H1 (cell line): ENCODE measurements around the gene MRRF. TPM values are rescaled to one million over a fixed set of nuclear protein-coding genes. Genes with fewer than 3 reads are reported as not detected.

Experiments used
- CTCF ChIA-PET: fragments of 300-600 bp; sonication (Branson Sonifier 250); formaldehyde crosslinking; loops from one replicate; lab custom pipeline; 2021; ENCODE audit not compliant: partially characterized antibody; lab: Charles Lee
- POLR2A ChIA-PET: fragments of 300-600 bp; sonication (Branson Sonifier 250); formaldehyde crosslinking; loops from one replicate; lab custom pipeline; 2021; ENCODE audit warnings: inconsistent platforms; ENCODE audit not compliant: partially characterized antibody; lab: Charles Lee
- DNase-seq, 2 experiments: peaks; one replicate each; pipeline versions ENCODE4 v3.0.0 to v3.0.0-alpha.2; 2010 to 2022; ENCODE audit warnings: low spot score in 2 of 2, low read depth in 1 of 2, mixed read lengths in 1 of 2
- FAIRE-seq: peaks from 2 replicates; lab custom pipeline; 2011; peaks lifted over from hg19 to GRCh38; lab: Jason Lieb, UNC
- H2AFZ ChIP-seq: 2 replicates; pipeline ENCODE4 v1.8.1; 2012; ENCODE audit warnings: low read length, inconsistent platforms
- H2AK5ac ChIP-seq: 2 replicates; pipeline ENCODE4 v1.6.1; 2013; ENCODE audit warnings: low read depth, low read length
- H2BK120ac ChIP-seq: replicated peaks from 2 replicates; pipeline ENCODE3; 2013; ENCODE audit warnings: low read depth, low read length, inconsistent platforms
- H2BK12ac ChIP-seq: 2 replicates; pipeline ENCODE4 v1.6.1; 2013; ENCODE audit warnings: low read depth, low read length
- H2BK15ac ChIP-seq: 2 replicates; pipeline ENCODE4 v1.6.1; 2013; ENCODE audit warnings: low read length
- H2BK20ac ChIP-seq: 2 replicates; pipeline ENCODE4 v1.6.1; 2013; ENCODE audit warnings: low read length
- H2BK5ac ChIP-seq: 2 replicates; pipeline ENCODE4 v1.6.1; 2013; ENCODE audit warnings: low read depth, low read length
- H3K14ac ChIP-seq: 2 replicates; pipeline ENCODE4 v1.6.1; 2013; ENCODE audit warnings: inconsistent platforms; ENCODE audit not compliant: insufficient read length
- H3K18ac ChIP-seq: 2 replicates; pipeline ENCODE4 v1.6.1; 2013; ENCODE audit warnings: low read length; ENCODE audit errors: extremely low read depth
- H3K23ac ChIP-seq: 2 replicates; pipeline ENCODE4 v1.6.1; 2013; ENCODE audit warnings: inconsistent platforms; ENCODE audit not compliant: insufficient read length
- H3K23me2 ChIP-seq: 2 replicates; pipeline ENCODE4 v1.6.1; 2013; ENCODE audit warnings: low read depth, low read length
- H3K27ac ChIP-seq: 2 replicates; pipeline ENCODE4 v1.6.1; 2011; ENCODE audit warnings: low read depth, low read length, inconsistent platforms
- H3K27me3 ChIP-seq, 4 experiments: replicated peaks in 1 of 4; 1 replicate in 1 of 4; 2 replicates in 3 of 4; pipeline versions ENCODE4 v1.6.1 to v1.8.1; 2011 to 2013; ENCODE audit warnings: low read length in 3 of 4, mild to moderate bottlenecking in 3 of 4, inconsistent platforms in 2 of 4, mixed read lengths in 2 of 4, moderate library complexity in 1 of 4; ENCODE audit not compliant: control insufficient read depth in 3 of 4, insufficient read depth in 3 of 4; ENCODE audit errors: extremely low read depth in 1 of 4
- H3K36me3 ChIP-seq, 4 experiments: 2 replicates each; pipeline versions ENCODE4 v1.6.1 to v1.8.1; 2011 to 2013; ENCODE audit warnings: mild to moderate bottlenecking in 4 of 4, low read length in 3 of 4, moderate library complexity in 2 of 4, control low read depth in 1 of 4, inconsistent platforms in 1 of 4; ENCODE audit not compliant: insufficient read depth in 4 of 4, control insufficient read depth in 2 of 4
- H3K4ac ChIP-seq: replicated peaks from 2 replicates; pipeline ENCODE3; 2013; ENCODE audit warnings: low read length, low read depth, mixed read lengths, inconsistent platforms; ENCODE audit not compliant: insufficient read length
- H3K4me1 ChIP-seq, 4 experiments: replicated peaks in 1 of 4; 1 replicate in 1 of 4; 2 replicates in 3 of 4; pipeline versions ENCODE4 v1.6.1 to v1.8.1; 2011 to 2013; ENCODE audit warnings: low read length in 3 of 4, inconsistent platforms in 2 of 4, mixed read lengths in 1 of 4; ENCODE audit not compliant: insufficient read depth in 4 of 4, control insufficient read depth in 3 of 4
- H3K4me2 ChIP-seq, 2 experiments: 2 replicates each; pipeline versions ENCODE4 v1.6.1 to v1.8.1; 2011 to 2013; ENCODE audit warnings: low read depth in 2 of 2, low read length in 2 of 2, control low read depth in 1 of 2, inconsistent platforms in 1 of 2, mild to moderate bottlenecking in 1 of 2; ENCODE audit not compliant: insufficient read depth in 1 of 2
- H3K4me3 ChIP-seq, 4 experiments: fragments of 200-600, 300-600 bp in 1 of 4; sonication (generic), shearing (Covaris generic), sonication (Bioruptor Twin) in 1 of 4; 2 replicates each; pipeline versions ENCODE4 v1.5.1 to v1.8.1; 2011 to 2016; ENCODE audit warnings: low read length in 4 of 4, low read depth in 3 of 4, control low read depth in 2 of 4, inconsistent platforms in 2 of 4, mild to moderate bottlenecking in 2 of 4, mixed read lengths in 1 of 4, moderate library complexity in 1 of 4; ENCODE audit not compliant: insufficient read depth in 2 of 4; ENCODE audit errors: extremely low read depth in 1 of 4
- H3K56ac ChIP-seq: replicated peaks from 2 replicates; pipeline ENCODE3; 2013; ENCODE audit warnings: low read depth, mild to moderate bottlenecking, mixed read lengths, low read length, inconsistent platforms; ENCODE audit not compliant: insufficient read length
- H3K79me1 ChIP-seq: 2 replicates; pipeline ENCODE4 v1.6.1; 2013; ENCODE audit warnings: low read depth, low read length, control low read depth
- H3K79me2 ChIP-seq, 2 experiments: 2 replicates each; pipeline versions ENCODE4 v1.6.1 to v1.8.1; 2012 to 2013; ENCODE audit warnings: low read length in 2 of 2, mild to moderate bottlenecking in 2 of 2, inconsistent platforms in 1 of 2; ENCODE audit not compliant: insufficient read depth in 2 of 2, control insufficient read depth in 1 of 2
- H3K9ac ChIP-seq, 4 experiments: replicated peaks in 1 of 4; 1 replicate in 1 of 4; 2 replicates in 3 of 4; pipeline versions ENCODE4 v1.6.1 to v1.8.1; 2011 to 2013; ENCODE audit warnings: low read depth in 3 of 4, low read length in 3 of 4, control low read depth in 2 of 4, mild to moderate bottlenecking in 2 of 4, moderate library complexity in 2 of 4, inconsistent platforms in 1 of 4; ENCODE audit errors: extremely low read depth in 1 of 4
- H3K9me3 ChIP-seq, 2 experiments: 2 replicates each; pipeline versions ENCODE4 v1.6.1 to v1.8.1; 2012 to 2013; ENCODE audit warnings: mild to moderate bottlenecking in 2 of 2, moderate library complexity in 2 of 2, control low read depth in 1 of 2, inconsistent platforms in 1 of 2, low read depth in 1 of 2, low read length in 1 of 2, mixed read lengths in 1 of 2; ENCODE audit not compliant: insufficient read depth in 2 of 2
- H4K20me1 ChIP-seq, 2 experiments: replicated peaks in 1 of 2; 2 replicates each; pipeline versions ENCODE3 to v1.8.1; 2011 to 2013; ENCODE audit warnings: inconsistent platforms in 2 of 2, low read length in 2 of 2, mild to moderate bottlenecking in 1 of 2; ENCODE audit not compliant: insufficient read depth in 2 of 2, control insufficient read depth in 1 of 2
- H4K5ac ChIP-seq: 2 replicates; pipeline ENCODE4 v1.6.1; 2013; ENCODE audit warnings: low read length, low read depth, mixed read lengths, inconsistent platforms; ENCODE audit not compliant: insufficient read length
- H4K8ac ChIP-seq: 2 replicates; pipeline ENCODE4 v1.8.0; 2013; ENCODE audit warnings: mild to moderate bottlenecking, moderate library complexity, low read length, inconsistent platforms; ENCODE audit not compliant: insufficient read depth; ENCODE audit errors: extremely low read depth
- H4K91ac ChIP-seq: replicated peaks from 2 replicates; pipeline ENCODE3; 2013; ENCODE audit warnings: low read length, mixed read lengths, inconsistent platforms; ENCODE audit not compliant: insufficient read length
- BACH1 ChIP-seq: IDR thresholded peaks from 2 replicates; pipeline ENCODE4 v1.6.1; 2012; ENCODE audit warnings: low read length, improper control_type of control experiment
- CBX8 ChIP-seq: fragments of 300-800, 300-1000 bp; sonication (generic); IDR thresholded peaks from 2 replicates; pipeline ENCODE4 v1.7.1; 2016; ENCODE audit warnings: low read depth, low read length, borderline replicate concordance
- CEBPB ChIP-seq: IDR thresholded peaks from 2 replicates; pipeline ENCODE4 v1.6.1; 2012; ENCODE audit warnings: low read depth, low read length
- CTCF ChIP-seq, 3 experiments: IDR thresholded peaks; 1 replicate in 2 of 3; 2 replicates in 1 of 3; pipeline versions ENCODE4 v1.5.1 to v1.6.1; 2011; ENCODE audit warnings: low read length in 3 of 3, mild to moderate bottlenecking in 3 of 3, inconsistent platforms in 2 of 3, low read depth in 1 of 3, moderate library complexity in 1 of 3; ENCODE audit not compliant: insufficient read depth in 1 of 3; ENCODE audit errors: control extremely low read depth in 1 of 3
- E2F6 ChIP-seq: IDR thresholded peaks from 2 replicates; pipeline ENCODE4 v1.6.1; 2012; ENCODE audit warnings: inconsistent platforms
- HDAC2 ChIP-seq, 2 experiments: fragments of 300-600 bp in 1 of 2; sonication (generic) in 1 of 2; IDR thresholded peaks; 2 replicates each; pipeline ENCODE4 v1.6.1; 2011 to 2012; ENCODE audit warnings: low read depth in 2 of 2, low read length in 2 of 2, mild to moderate bottlenecking in 2 of 2, moderate library complexity in 2 of 2, borderline replicate concordance in 1 of 2, inconsistent platforms in 1 of 2
- RBBP5 ChIP-seq: IDR thresholded peaks from 2 replicates; pipeline ENCODE4 v1.7.1; 2012; ENCODE audit warnings: low read depth, mild to moderate bottlenecking, inconsistent platforms, low read length, moderate library complexity, borderline replicate concordance
- SIX5 ChIP-seq: IDR thresholded peaks from 2 replicates; pipeline ENCODE4 v1.6.1; 2011; ENCODE audit warnings: mild to moderate bottlenecking, low read depth, low read length
- WGBS, 2 experiments: shearing (Covaris generic) in 1 of 2; methylation state at CpG; one replicate each; pipeline versions ENCODE4 v1.1.6 to v1.1.7; 2013 to 2015; ENCODE audit warnings: low lambda C conversion rate in 2 of 2, mixed read lengths in 2 of 2, inconsistent platforms in 1 of 2, low coverage in 1 of 2, missing lambda C conversion rate in 1 of 2; ENCODE audit not compliant: insufficient replicate concordance in 2 of 2, insufficient coverage in 1 of 2, insufficient read length in 1 of 2; ENCODE audit errors: extremely low coverage in 1 of 2, missing lambda C conversion rate in 1 of 2; 5-methylcytosine and 5-hydroxymethylcytosine counted together
- polyA plus RNA-seq, 7 experiments: library from polyadenylated mRNA; depleted of rRNA in 3 of 7; stranded (reverse) in 5 of 7; unstranded in 2 of 7; fragments of >200 nt in 5 of 7; fragments of 200-250 nt in 2 of 7; gene quantifications; 1 replicate in 5 of 7; 2 replicates in 1 of 7; 4 replicates in 1 of 7; pipeline versions ENCODE4 v1.2.1 to v1.2.3, GENCODE V29; 2011 to 2013; ENCODE audit warnings: missing spikeins in 2 of 7, mixed read lengths in 2 of 7
- total RNA-seq: library from RNA; stranded (reverse); fragmentation: NEBNext Ultra II Directional; extraction: Animal tissue kit (Norgen Biotek cat#: 25700); gene quantifications from 2 replicates; pipeline ENCODE4 v1.2.1, GENCODE V29; 2021

MRRF gene
- total and polyA plus RNA-seq, 2 of the 8 experiments (the other 6 are each of a cell fraction or from before 2014, with no cell fraction given) = 29.4 to 47.8 TPM

- no peak overlapping the region for H3K14ac ChIP-seq
- H4K91ac ChIP-seq = no peak overlapping the region
- H2BK20ac ChIP-seq = no peak overlapping the region
- H3K9ac ChIP-seq = no peak overlapping the region
- H3K27me3 ChIP-seq = peaks cover 93 to 100% (median 99%) of the 10 kb centered on the region in 4 experiments
- no peak overlapping the region for H2BK15ac ChIP-seq
- H2AK5ac ChIP-seq = no peak overlapping the region
- H2BK120ac ChIP-seq = no peak overlapping the region
- H3K27ac ChIP-seq = no peak overlapping the region
- H3K79me2 ChIP-seq = no peaks in the 10 kb centered on the region
- no peak overlapping the region; the same call in 1 of the 2 replicates for H3K18ac ChIP-seq
- POLR2A ChIA-PET = interaction anchor here (0.7 to 1.0 kb wide), 4 partner anchors 24 to 94 kb away, joined by 3 to 4 read pairs (median 3); no protein-coding TSS in a partner anchor
- H4K8ac ChIP-seq = no peak overlapping the region
- H4K5ac ChIP-seq = no peak overlapping the region
- H3K23me2 ChIP-seq = peaks cover 25% of the 10 kb centered on the region; the same call in 1 of the 2 replicates
- no peak overlapping the region for H2AFZ ChIP-seq
- peaks cover 5 to 52% (median 40%) of the 10 kb centered on the region in 4 experiments for H3K4me1 ChIP-seq
- peaks cover 17 to 38% of the 10 kb centered on the region in 2 experiments for H4K20me1 ChIP-seq
- H3K56ac ChIP-seq = no peak overlapping the region
- peak overlapping the region; percentile 8 to 59 (median 26); a peak in 6 of 8 replicates for H3K4me3 ChIP-seq
- FAIRE-seq = peak; percentile 7
- peak overlapping the region; percentile 80 to 87 for H3K4me2 ChIP-seq
- WGBS, 2 experiments = 4% methylated on average over 19 of the region's 27 CpGs; no CpG with 5 or more reads in 1 of the 2 experiments
- H3K36me3 ChIP-seq = no peaks in the 10 kb centered on the region; a peak in 1 of 8 replicates
- no peaks in the 10 kb centered on the region for H3K9me3 ChIP-seq
- H3K4ac ChIP-seq = no peak overlapping the region
- H2BK5ac ChIP-seq = 0 out of 2 replicates have a peak overlapping the region, but pooled peaks have one; percentile 17
- CTCF ChIA-PET = interaction anchor here (0.8 to 4.6 kb wide), 5 partner anchors 9 to 97 kb away, joined by 3 to 26 read pairs (median 3); partner anchors contain the start of gene NDUFA8
- no peak overlapping the region for H2BK12ac ChIP-seq
- DNase-seq = peak in 1 of 2 experiments; percentile 85
- H3K79me1 ChIP-seq = no peaks in the 10 kb centered on the region
- H3K23ac ChIP-seq = no peak overlapping the region
- TF ChIP-seq BACH1 (peak; percentile 15; the same call in 1 of the 2 replicates), CBX8 (no peak), CTCF (IDR thresholded peaks at IDR 0.05; ENCODE audit: control extremely low read depth in 1 of 3, insufficient read depth in 1 of 3, low read depth in 1 of 3, low read length in 3 of 3) (no peak), HDAC2 (IDR thresholded peaks at IDR 0.05; ENCODE audit: borderline replicate concordance in 1 of 2, low read depth in 2 of 2, low read length in 2 of 2) (0 out of 4 replicates have a peak, but pooled peaks of 1 of the 2 experiments have one; percentile 28), CEBPB (no peak), E2F6 (0 out of 2 replicates have a peak, but pooled peaks have one; percentile 23), SIX5 (no peak), RBBP5 (0 out of 2 replicates have a peak, but pooled peaks have one; percentile 41)
These were observed 43.4 kb upstream of the MRRF start for GRCh38 chr9:122221183-122221811.
